AML-193 (cell line): ENCODE measurements around the gene CRY2.

Source experiments
- DNase-seq, 2 experiments: peaks; one replicate each; lab custom pipeline; 2025; lab: John Stamatoyannopoulos, UW

The CRY2 gene

GRCh38 chr11:45918331-45918941, 71.2 kb downstream of the CRY2 start:
- DNase-seq: peak; percentile 46 to 59

GRCh38 chr11:45918962-45919675, 71.8 kb downstream of the CRY2 start:
- no peak for DNase-seq

- no peak for DNase-seq
These were observed 72.7 kb downstream of the CRY2 start for GRCh38 chr11:45919806-45920530.

GRCh38 chr11:45920531-45921477, 73.5 kb downstream of the CRY2 start:
- DNase-seq: no peak

GRCh38 chr11:45921561-45922424, 74.5 kb downstream of the CRY2 start:
- no peak for DNase-seq

GRCh38 chr11:45922425-45923082, 75.3 kb downstream of the CRY2 start, which contains the start of gene LARGE2:
LARGE2 (plus strand) TSS chr11:45922656; CDS start chr11:45922883, 227 bp downstream.
- DNase-seq: no peak

GRCh38 chr11:45924036-45924915, 77.0 kb downstream of the CRY2 start:
- DNase-seq: no peak

- no peak for DNase-seq
These were observed 77.7 kb downstream of the CRY2 start for GRCh38 chr11:45924927-45925326.

GRCh38 chr11:45925550-45925949, 78.3 kb downstream of the CRY2 start:
- no peak for DNase-seq

- no peak for DNase-seq
These were observed 78.7 kb downstream of the CRY2 start for GRCh38 chr11:45926001-45926401.

- no peak for DNase-seq
These were observed 79.5 kb downstream of the CRY2 start for GRCh38 chr11:45926536-45927331.

- no peak for DNase-seq
These were observed 80.0 kb downstream of the CRY2 start for GRCh38 chr11:45927332-45927683.

- DNase-seq: no peak
These were observed 80.6 kb downstream of the CRY2 start for GRCh38 chr11:45927684-45928413.

- no peak for DNase-seq
These were observed 81.4 kb downstream of the CRY2 start for GRCh38 chr11:45928535-45929215.

GRCh38 chr11:45929486-45930030, 82.3 kb downstream of the CRY2 start:
- no peak for DNase-seq

- no peak for DNase-seq
These were observed 82.9 kb downstream of the CRY2 start for GRCh38 chr11:45930031-45930794.
